ENCODE results near the gene GPC3.

- TF ChIP-seq RNF2 (IDR thresholded peaks at IDR 0.05; ENCODE audit: borderline replicate concordance, low read depth) (no peak), RAD21 (conservative IDR thresholded peaks at IDR 0.05 in 1 of 2, IDR thresholded peaks at IDR 0.05 in 1 of 2) (no peak), JUN (IDR thresholded peaks at IDR 0.05) (no peak), BHLHE40 (IDR thresholded peaks at IDR 0.05; ENCODE audit: low read depth, low read length) (no peak), BCL3 (IDR thresholded peaks at IDR 0.05) (no peak)
These were observed 391.9 kb downstream of the GPC3 start for GRCh38 chrX:133593531-133593930.
